ENCODE data around the gene TLE1. TPM values are rescaled to one million over a fixed set of nuclear protein-coding genes. Genes with fewer than 3 reads are reported as not detected.
A peak's percentile ranks its signal among the peaks of the same experiment; 100 is the strongest.

TLE1 gene
- total RNA-seq, 4 donors from 2014 or later, result 18.7 to 54.5 (median 40.2) TPM

DNA sequence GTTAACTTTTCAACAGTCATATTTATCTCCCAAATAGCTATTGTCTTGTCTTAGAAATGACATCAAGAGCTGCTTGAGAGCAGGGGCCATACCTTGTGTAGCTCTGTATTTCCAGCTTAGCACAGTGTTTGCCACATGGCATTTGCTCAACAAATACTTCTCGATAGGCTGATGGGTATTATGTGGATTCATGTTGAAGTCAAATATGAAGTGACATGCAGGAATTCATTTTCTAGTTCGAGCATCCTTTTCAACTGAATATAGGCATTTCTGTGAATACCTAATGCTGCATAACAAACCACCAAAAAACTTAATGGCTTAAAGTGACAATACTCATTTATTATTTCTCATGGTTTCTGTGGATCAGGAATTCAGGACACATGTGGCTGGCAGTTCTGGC, 125.6 kb downstream of the TLE1 start:
- no peaks in the 10 kb centered on the region for H3K27me3 ChIP-seq
- H3K9me3 ChIP-seq, result no peaks in the 10 kb centered on the region
- H3K4me3 ChIP-seq, result no peak overlapping the region
- no peaks in the 10 kb centered on the region for H3K4me1 ChIP-seq
- no peak for DNase-seq
- no peaks in the 10 kb centered on the region for H3K36me3 ChIP-seq
- H3K27ac ChIP-seq, result no peak overlapping the region
- no peak for TF ChIP-seq POLR2A (IDR thresholded peaks at IDR 0.05)
- no peak for TF ChIP-seq CTCF (IDR thresholded peaks at IDR 0.05)

DNA sequence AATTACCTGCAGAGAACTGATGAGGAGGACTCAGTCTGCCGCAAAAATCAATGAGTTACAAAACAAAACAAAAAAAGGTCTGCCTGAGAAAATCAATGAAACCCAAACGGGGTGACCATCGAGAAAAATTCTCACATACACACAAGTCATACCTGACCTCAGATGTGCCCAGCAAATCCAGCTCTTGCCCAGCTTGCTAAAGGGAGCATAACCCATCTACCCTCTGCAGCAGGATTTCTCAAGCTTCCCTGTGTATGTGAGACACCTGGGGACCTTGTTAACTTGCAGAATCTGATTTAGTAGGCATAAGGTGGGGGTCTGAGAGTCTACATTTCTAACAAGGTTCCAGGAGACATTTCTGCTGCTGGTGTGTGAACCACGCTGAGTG, 126.3 kb downstream of the TLE1 start:
- Histone ChIP-seq H3K9me3 (no peaks in the 10 kb centered on the region), H3K4me3 (no peak overlapping the region), H3K27me3 (no peaks in the 10 kb centered on the region), H3K4me1 (no peaks in the 10 kb centered on the region), H3K27ac (no peak overlapping the region), H3K36me3 (no peaks in the 10 kb centered on the region)
- DNase-seq, result no peak
- TF ChIP-seq POLR2A (IDR thresholded peaks at IDR 0.05) (no peak), CTCF (IDR thresholded peaks at IDR 0.05) (no peak)

DNA sequence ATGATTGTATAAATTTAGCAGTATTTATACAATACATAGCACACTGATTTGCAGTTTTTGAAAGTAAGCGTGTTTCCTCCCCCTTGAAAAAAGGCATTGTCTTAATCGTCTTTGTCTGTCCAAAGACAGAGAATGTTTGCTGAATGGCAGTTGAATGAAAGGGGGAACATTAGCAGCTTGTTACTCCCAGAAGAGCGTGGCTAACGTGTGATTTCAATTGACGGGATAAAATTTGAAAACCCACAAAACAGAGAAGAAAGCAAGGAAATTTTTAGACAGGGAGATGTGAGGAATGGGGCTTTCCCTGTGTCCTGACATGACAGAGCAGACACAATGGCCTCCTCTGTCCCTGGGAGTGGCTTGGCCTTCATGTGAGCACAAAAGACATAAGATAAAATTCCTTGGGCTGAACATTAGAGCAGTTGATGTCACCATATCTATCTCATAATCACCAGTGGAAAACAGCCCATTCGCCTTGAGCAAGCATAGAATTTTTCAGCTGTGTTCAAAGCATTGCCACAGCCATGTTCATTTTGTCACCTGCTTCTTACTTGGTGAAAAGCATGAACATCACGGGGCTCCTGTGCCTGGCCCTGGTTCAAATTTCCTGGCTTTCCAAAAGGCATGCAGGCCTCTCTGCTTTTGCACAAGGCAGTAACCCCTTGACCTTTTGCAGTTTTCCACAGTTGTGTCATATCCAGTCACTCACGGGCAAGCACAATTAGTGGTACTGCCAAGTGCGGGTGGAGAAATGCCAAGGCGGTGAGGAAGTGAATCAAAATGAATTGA, 126.9 kb downstream of the TLE1 start:
- DNase-seq, result no peak
- H3K36me3 ChIP-seq, result no peaks in the 10 kb centered on the region
- TF ChIP-seq CTCF (IDR thresholded peaks at IDR 0.05) (no peak), POLR2A (IDR thresholded peaks at IDR 0.05) (no peak)
- no peak overlapping the region for H3K27ac ChIP-seq
- no peaks in the 10 kb centered on the region for H3K9me3 ChIP-seq
- no peaks in the 10 kb centered on the region for H3K4me1 ChIP-seq
- H3K4me3 ChIP-seq, result no peak overlapping the region
- H3K27me3 ChIP-seq, result no peaks in the 10 kb centered on the region

DNA sequence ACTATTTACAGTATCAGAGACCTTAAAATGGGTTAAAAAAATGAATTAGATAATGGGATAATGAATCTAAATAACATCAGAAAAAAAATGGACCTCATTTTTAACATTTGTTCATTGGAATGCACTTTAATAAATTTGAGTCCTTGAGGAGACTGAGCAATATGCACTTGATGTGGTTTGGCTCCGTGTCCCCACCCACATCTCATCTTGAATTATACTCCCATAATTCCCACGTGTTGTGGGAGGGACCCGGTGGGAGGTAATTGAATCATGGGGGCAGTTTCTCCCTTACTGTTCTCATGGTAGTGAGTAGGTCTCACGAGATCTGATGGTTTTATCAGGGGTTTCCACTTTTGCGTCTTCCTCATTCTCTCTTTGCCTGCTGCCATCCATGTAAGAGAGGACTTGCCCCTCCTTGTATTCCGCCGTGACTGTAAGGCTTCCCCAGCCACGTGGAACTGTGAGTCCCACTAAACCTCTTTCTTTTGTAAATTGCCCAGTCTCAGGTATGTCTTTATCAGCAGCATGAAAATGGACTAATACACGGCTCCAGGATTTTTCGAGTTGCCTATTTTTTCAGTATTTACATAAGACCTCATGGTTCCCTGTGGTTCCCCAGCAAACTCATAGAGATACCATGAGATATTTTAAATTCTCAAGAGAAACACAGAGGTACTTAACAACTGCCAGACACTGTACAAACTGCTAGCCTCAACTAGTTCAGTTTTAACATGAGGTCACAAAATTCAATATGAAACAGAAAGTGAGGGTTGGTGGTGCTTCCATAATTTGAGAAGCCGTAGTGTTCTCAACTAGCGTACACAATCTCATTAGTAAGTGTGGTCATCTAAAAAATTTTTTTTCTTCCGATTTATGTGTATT, 128.3 kb downstream of the TLE1 start:
- Histone ChIP-seq H3K27ac (no peak overlapping the region), H3K4me3 (peak overlapping the region in 1 of 4 donors; percentile 2), H3K27me3 (no peaks in the 10 kb centered on the region), H3K36me3 (no peaks in the 10 kb centered on the region), H3K4me1 (no peaks in the 10 kb centered on the region), H3K9me3 (no peaks in the 10 kb centered on the region)
- TF ChIP-seq POLR2A (IDR thresholded peaks at IDR 0.05) (no peak), CTCF (IDR thresholded peaks at IDR 0.05) (no peak)
- no peak for DNase-seq

GRCh38 chr9:81559709-81560108, 129.6 kb downstream of the TLE1 start:
- Histone ChIP-seq H3K27me3 (no peaks in the 10 kb centered on the region), H3K36me3 (no peaks in the 10 kb centered on the region), H3K4me3 (no peak overlapping the region), H3K9me3 (no peaks in the 10 kb centered on the region), H3K4me1 (no peaks in the 10 kb centered on the region), H3K27ac (no peak overlapping the region)
- DNase-seq, result no peak
- no peak for TF ChIP-seq POLR2A (IDR thresholded peaks at IDR 0.05)
- TF ChIP-seq CTCF (IDR thresholded peaks at IDR 0.05), result no peak

Data from Peyer's patch (tissue), 4 donors.